Ovary (tissue), 9 donors: ENCODE results near the gene DOCK1. TPM values are rescaled to one million over a fixed set of nuclear protein-coding genes. Genes with fewer than 3 reads are reported as not detected.

Source experiments
- DNase-seq, 5 donors: peaks; one replicate each; pipeline ENCODE4 v3.0.0-alpha.2; 2019 to 2020
- H3K27ac ChIP-seq, 2 donors: fragments of 200-600 bp; one replicate each; pipeline versions ENCODE4 v1.5.1 to v1.8.0; 2019 to 2022
- H3K27me3 ChIP-seq: fragments of 200-600 bp; one replicate; pipeline ENCODE4 v1.8.0; 2022
- H3K36me3 ChIP-seq: fragments of 200-600 bp; sonication (generic); one replicate; pipeline ENCODE4 v1.5.1; 2019
- H3K4me1 ChIP-seq: one replicate; pipeline ENCODE4 v1.8.1; 2013; ENCODE audit warnings: mild to moderate bottlenecking, moderate library complexity; ENCODE audit not compliant: insufficient read depth
- H3K4me3 ChIP-seq: fragments of 200-600 bp; sonication (generic); one replicate; pipeline ENCODE4 v1.5.1; 2017
- H3K9me3 ChIP-seq, 2 donors: fragments of 200-600 bp in 1 of 2; sonication (generic) in 1 of 2; one replicate each; pipeline versions ENCODE4 v1.5.1 to v1.8.1; 2013 to 2019; ENCODE audit warnings: mild to moderate bottlenecking in 1 of 2, moderate library complexity in 1 of 2
- CTCF ChIP-seq, 3 donors: fragments of 450-650 bp in 2 of 3; fragments of 200-600 bp in 1 of 3; IDR thresholded peaks; one replicate each; pipeline versions ENCODE4 v1.5.1 to v1.8.0; 2016 to 2022; ENCODE audit warnings: antibody characterized with exemption in 3 of 3, mild to moderate bottlenecking in 1 of 3
- EP300 ChIP-seq: sonication (generic); formaldehyde crosslinking; IDR thresholded peaks from one replicate; pipeline ENCODE4 v1.6.1; 2017; ENCODE audit warnings: antibody characterized with exemption
- POLR2A ChIP-seq: fragments of 450-650 bp; IDR thresholded peaks from one replicate; pipeline ENCODE4 v1.6.1; 2017; ENCODE audit warnings: antibody characterized with exemption, mild to moderate bottlenecking, moderate library complexity
- WGBS, 3 donors: extraction: QIAGEN DNeasy Blood & Tissue Kit in 1 of 3; methylation state at CpG; one replicate each; pipeline versions ENCODE4 v1.1.5 to v1.1.7; 2013 to 2017; 5-methylcytosine and 5-hydroxymethylcytosine counted together
- intact Hi-C, 4 donors: fragments of 100-400 bp; cut with DNase I; formaldehyde crosslinking; loops; one replicate each; pipeline versions ENCODE4 v1.11.0 to v1.15.1; 2022 to 2023
- polyA plus RNA-seq, 2 donors: library from polyadenylated mRNA; stranded (reverse); fragments of 200-250 nt in 1 of 2; fragments of 350-450 nt in 1 of 2; fragmentation: Illumina TruSeq in 1 of 2; extraction: RNeasy Lipid Tissue Mini Kit (QIAGEN cat#74804) in 1 of 2; gene quantifications; one replicate each; pipeline ENCODE4 v1.2.3, GENCODE V29; 2013 to 2014
- total RNA-seq, 7 donors: library from RNA; depleted of rRNA in 2 of 7; stranded (reverse); fragments of >200 nt in 2 of 7; fragmentation: NEBNext Ultra II Directional in 3 of 7; extraction: Animal tissue kit (Norgen Biotek cat#: 25700) in 3 of 7; gene quantifications; one replicate each; pipeline versions ENCODE4 v1.1.0 to v1.2.4, GENCODE V29; 2016 to 2023
- donor health status: DM: no; HTN: no; CAD: no; lungs with moderate emphysema.
- donor health status: DM: no; HTN: no; CAD: no.
- donor health status: Bipolar disorder and iron deficiency.
- donor health status: DM: yes; HTN: yes; CAD: no.
- donor health status: DM: no; HTN: no; CAD: no.
- donor health status: DM: yes; HTN: yes; CAD: no.

DOCK1 gene
- total and polyA plus RNA-seq, 9 donors = 24.7 to 68.3 (median 51.1) TPM

GRCh38 chr10:127345231-127345965 lies 440.2 kb downstream of the DOCK1 start:
- no peaks in the 10 kb centered on the region for H3K27me3 ChIP-seq
- H3K36me3 ChIP-seq = no peaks in the 10 kb centered on the region
- intact Hi-C loops = no loop called here
- peaks cover 5% of the 10 kb centered on the region for H3K4me1 ChIP-seq
- DNase-seq = no peak
- WGBS, 3 donors = 94 to 97% (median 96%) methylated on average over 17 of the region's 17 CpGs
- H3K27ac ChIP-seq = no peak overlapping the region
- H3K4me3 ChIP-seq = no peak overlapping the region
- TF ChIP-seq EP300 = no peak
- no peak for TF ChIP-seq CTCF (IDR thresholded peaks at IDR 0.05)
- H3K9me3 ChIP-seq = no peaks in the 10 kb centered on the region

- intact Hi-C loops = no loop called here
- no peak overlapping the region for H3K4me3 ChIP-seq
- no peak for TF ChIP-seq POLR2A
- no peak for TF ChIP-seq EP300
- no peak for TF ChIP-seq CTCF (IDR thresholded peaks at IDR 0.05)
- H3K9me3 ChIP-seq = no peaks in the 10 kb centered on the region
- no peaks in the 10 kb centered on the region for H3K36me3 ChIP-seq
- no peak overlapping the region for H3K27ac ChIP-seq
- peaks cover 3% of the 10 kb centered on the region for H3K4me1 ChIP-seq
- WGBS, 3 donors = 71 to 76% (median 75%) methylated on average over 11 of the region's 11 CpGs
- H3K27me3 ChIP-seq = no peaks in the 10 kb centered on the region
- no peak for DNase-seq
Measured at GRCh38 chr10:127346604-127347003, 441.4 kb downstream of the DOCK1 start.

GRCh38 chr10:127347202-127347959 lies 442.2 kb downstream of the DOCK1 start:
- Histone ChIP-seq H3K27ac (no peak overlapping the region), H3K4me1 (no peaks in the 10 kb centered on the region), H3K9me3 (no peaks in the 10 kb centered on the region), H3K27me3 (no peaks in the 10 kb centered on the region), H3K36me3 (no peaks in the 10 kb centered on the region), H3K4me3 (no peak overlapping the region)
- no peak for DNase-seq
- intact Hi-C loops = no loop called here
- WGBS, 3 donors = 95 to 96% (median 95%) methylated on average over 23 of the region's 23 CpGs
- no peak for TF ChIP-seq POLR2A
- no peak for TF ChIP-seq EP300
- TF ChIP-seq CTCF (IDR thresholded peaks at IDR 0.05) = no peak

- Histone ChIP-seq H3K27me3 (no peaks in the 10 kb centered on the region), H3K9me3 (no peaks in the 10 kb centered on the region), H3K27ac (no peak overlapping the region), H3K4me3 (no peak overlapping the region), H3K4me1 (no peaks in the 10 kb centered on the region), H3K36me3 (no peaks in the 10 kb centered on the region)
- WGBS, 3 donors = 91 to 97% (median 95%) methylated on average over 3 of the region's 3 CpGs
- no peak for TF ChIP-seq EP300
- TF ChIP-seq POLR2A = no peak
- TF ChIP-seq CTCF (IDR thresholded peaks at IDR 0.05) = no peak
- intact Hi-C loops = no loop called here
- no peak for DNase-seq
Measured at GRCh38 chr10:127349737-127350136, 444.5 kb downstream of the DOCK1 start.
